Measurements from ENCODE around the gene ANKRD49. TPM values are rescaled to one million over a fixed set of nuclear protein-coding genes. Genes with fewer than 3 reads are reported as not detected.

The ANKRD49 gene
- polyA plus RNA-seq, 2 of the 4 experiments (the other 2 are of a cell fraction) = 9.7 to 20.3 TPM

DNA sequence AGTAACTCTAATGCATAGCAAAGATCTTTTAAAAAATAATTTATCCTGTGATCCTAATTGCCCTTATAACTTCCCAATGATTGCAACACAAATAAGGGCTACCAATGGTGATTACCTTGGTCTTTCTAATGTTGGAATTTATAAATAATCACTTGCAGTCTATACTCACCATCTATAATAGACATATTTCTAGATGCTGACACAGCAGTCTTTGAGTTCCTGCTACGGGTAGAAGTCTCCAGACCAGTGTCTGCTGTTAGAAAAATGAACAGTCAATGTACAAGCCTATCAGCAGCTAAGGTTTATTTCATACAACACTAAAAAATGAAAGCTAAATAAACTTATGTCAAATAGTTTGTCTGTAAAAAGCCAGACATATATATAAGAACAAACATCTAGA lies 48.1 kb upstream of the ANKRD49 start:
- Histone ChIP-seq H3K4me3 (no peak overlapping the region), H3K27ac (no peak overlapping the region), H3K9me3 (no peaks in the 10 kb centered on the region), H3K4me2 (no peak overlapping the region), H3K4me1 (peaks cover 21% of the 10 kb centered on the region)
- ATAC-seq (no peak), FAIRE-seq (no peak), DNase-seq (ENCODE audit: low read depth in 1 of 2, low spot score in 1 of 2) (no peak)
- ChIA-PET CTCF (no interaction called here), POLR2A (no interaction called here)
- WGBS (ENCODE audit: missing lambda C conversion rate) = 94% methylated on average over 1 of the region's 1 CpG
- TF ChIP-seq MAFK (IDR thresholded peaks at IDR 0.05; ENCODE audit: partially characterized antibody) (peak; percentile 72), EHMT2 (IDR thresholded peaks at IDR 0.05; ENCODE audit: low read depth) (no peak)
- TF ChIP-seq, protein P1, sequence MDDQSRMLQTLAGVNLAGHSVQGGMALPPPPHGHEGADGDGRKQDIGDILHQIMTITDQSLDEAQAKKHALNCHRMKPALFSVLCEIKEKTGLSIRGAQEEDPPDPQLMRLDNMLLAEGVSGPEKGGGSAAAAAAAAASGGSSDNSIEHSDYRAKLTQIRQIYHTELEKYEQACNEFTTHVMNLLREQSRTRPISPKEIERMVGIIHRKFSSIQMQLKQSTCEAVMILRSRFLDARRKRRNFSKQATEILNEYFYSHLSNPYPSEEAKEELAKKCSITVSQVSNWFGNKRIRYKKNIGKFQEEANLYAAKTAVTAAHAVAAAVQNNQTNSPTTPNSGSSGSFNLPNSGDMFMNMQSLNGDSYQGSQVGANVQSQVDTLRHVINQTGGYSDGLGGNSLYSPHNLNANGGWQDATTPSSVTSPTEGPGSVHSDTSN (IDR thresholded peaks at IDR 0.05) = no peak

DNA sequence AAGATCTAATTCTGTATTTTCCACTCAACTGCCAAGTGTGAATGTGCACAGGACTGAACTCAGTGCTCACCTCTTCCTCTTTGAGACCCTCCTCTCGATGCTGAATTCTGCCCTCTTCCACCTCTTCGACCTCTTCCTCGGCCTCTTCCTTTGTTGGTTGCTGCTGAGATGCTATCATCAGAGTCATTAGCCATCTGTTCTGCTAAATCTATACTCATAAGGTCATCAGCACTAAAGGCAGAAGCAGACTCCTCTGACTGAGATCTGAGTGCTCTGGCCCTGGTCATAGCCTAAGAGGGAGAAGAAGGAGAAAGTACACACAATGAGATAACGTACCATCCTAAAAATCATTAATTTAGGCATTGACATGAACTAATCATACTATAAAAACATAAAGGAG lies 46.6 kb upstream of the ANKRD49 start:
- Histone ChIP-seq H3K4me3 (no peak overlapping the region), H3K27ac (no peak overlapping the region), H3K9me3 (no peaks in the 10 kb centered on the region), H3K4me2 (no peak overlapping the region), H3K4me1 (peaks cover 21% of the 10 kb centered on the region)
- ChIA-PET CTCF (no interaction called here), POLR2A (no interaction called here)
- TF ChIP-seq RCOR1 (IDR thresholded peaks at IDR 0.05; ENCODE audit: low read depth, low read length) (no peak), ZSCAN20 (CRISPR knock-in tag; IDR thresholded peaks at IDR 0.05) (no peak)
- FAIRE-seq (no peak), ATAC-seq (no peak), DNase-seq (ENCODE audit: low read depth in 1 of 2, low spot score in 1 of 2) (no peak)
- WGBS (ENCODE audit: missing lambda C conversion rate) = 97% methylated on average over 4 of the region's 4 CpGs

DNA sequence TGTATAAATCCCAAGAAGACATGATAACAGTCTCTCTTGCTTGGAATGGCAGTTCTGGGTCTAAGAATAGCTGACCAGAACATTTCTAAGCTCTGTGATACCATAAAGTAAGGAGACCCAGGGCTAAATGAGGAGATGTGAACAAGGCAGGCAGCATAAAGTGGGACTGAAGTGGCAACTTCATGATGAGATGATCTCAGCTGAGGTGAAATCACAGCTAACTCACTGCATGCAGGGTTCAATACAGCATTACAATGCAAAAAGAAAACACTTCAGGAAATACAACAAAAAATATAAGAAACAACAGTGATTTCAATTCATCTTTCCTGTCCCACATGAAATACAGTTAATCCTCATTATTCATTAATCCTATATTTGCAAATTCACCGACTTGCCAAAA lies 44.8 kb upstream of the ANKRD49 start:
- peak overlapping the region; percentile 74 for H3K4me2 ChIP-seq
- no peak for TF ChIP-seq MYC (IDR thresholded peaks at IDR 0.05; ENCODE audit: borderline replicate concordance, low read length)
- TF ChIP-seq ZFP36 (IDR thresholded peaks at IDR 0.05; ENCODE audit: borderline replicate concordance, partially characterized antibody) = no peak
- no peak for TF ChIP-seq RFX5 (IDR thresholded peaks at IDR 0.05)
- TF ChIP-seq, protein P2, sequence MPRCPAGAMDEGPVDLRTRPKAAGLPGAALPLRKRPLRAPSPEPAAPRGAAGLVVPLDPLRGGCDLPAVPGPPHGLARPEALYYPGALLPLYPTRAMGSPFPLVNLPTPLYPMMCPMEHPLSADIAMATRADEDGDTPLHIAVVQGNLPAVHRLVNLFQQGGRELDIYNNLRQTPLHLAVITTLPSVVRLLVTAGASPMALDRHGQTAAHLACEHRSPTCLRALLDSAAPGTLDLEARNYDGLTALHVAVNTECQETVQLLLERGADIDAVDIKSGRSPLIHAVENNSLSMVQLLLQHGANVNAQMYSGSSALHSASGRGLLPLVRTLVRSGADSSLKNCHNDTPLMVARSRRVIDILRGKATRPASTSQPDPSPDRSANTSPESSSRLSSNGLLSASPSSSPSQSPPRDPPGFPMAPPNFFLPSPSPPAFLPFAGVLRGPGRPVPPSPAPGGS (IDR thresholded peaks at IDR 0.05) = no peak
- TF ChIP-seq, protein P3, sequence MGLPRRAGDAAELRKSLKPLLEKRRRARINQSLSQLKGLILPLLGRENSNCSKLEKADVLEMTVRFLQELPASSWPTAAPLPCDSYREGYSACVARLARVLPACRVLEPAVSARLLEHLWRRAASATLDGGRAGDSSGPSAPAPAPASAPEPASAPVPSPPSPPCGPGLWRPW (IDR thresholded peaks at IDR 0.05) = no peak
- TF ChIP-seq JUNB (IDR thresholded peaks at IDR 0.05) = no peak
- TF ChIP-seq HOXA7 (CRISPR knock-in tag; IDR thresholded peaks at IDR 0.05) = no peak
- TF ChIP-seq BHLHE40 (IDR thresholded peaks at IDR 0.05; ENCODE audit: low read depth, low read length) = no peak
- TF ChIP-seq KDM5A (IDR thresholded peaks at IDR 0.05) = no peak
- no peak for TF ChIP-seq EP300 (IDR thresholded peaks at IDR 0.05)
- no peak for TF ChIP-seq TP53 (CRISPR knock-in tag; IDR thresholded peaks at IDR 0.05)
- TF ChIP-seq, protein P4, sequence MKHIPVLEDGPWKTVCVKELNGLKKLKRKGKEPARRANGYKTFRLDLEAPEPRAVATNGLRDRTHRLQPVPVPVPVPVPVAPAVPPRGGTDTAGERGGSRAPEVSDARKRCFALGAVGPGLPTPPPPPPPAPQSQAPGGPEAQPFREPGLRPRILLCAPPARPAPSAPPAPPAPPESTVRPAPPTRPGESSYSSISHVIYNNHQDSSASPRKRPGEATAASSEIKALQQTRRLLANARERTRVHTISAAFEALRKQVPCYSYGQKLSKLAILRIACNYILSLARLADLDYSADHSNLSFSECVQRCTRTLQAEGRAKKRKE (CRISPR knock-in tag; IDR thresholded peaks at IDR 0.05; ENCODE audit: low read depth) = no peak
- no peak for TF ChIP-seq HDAC2 (IDR thresholded peaks at IDR 0.05)
- no peak for TF ChIP-seq KDM1A (IDR thresholded peaks at IDR 0.05; ENCODE audit: low read depth)
- no peak for TF ChIP-seq RNF2 (IDR thresholded peaks at IDR 0.05; ENCODE audit: borderline replicate concordance, low read depth)
- no peak for TF ChIP-seq CEBPB (IDR thresholded peaks at IDR 0.05)
- CTCF ChIA-PET = interaction anchor here (0.7 to 0.9 kb wide), 2 partner anchors 32 to 266 kb away, joined by 3 read pairs; no protein-coding TSS in a partner anchor
- peaks cover 21% of the 10 kb centered on the region for H3K4me1 ChIP-seq
- H3K27ac ChIP-seq = peak overlapping the region; percentile 45 to 72
- WGBS (ENCODE audit: missing lambda C conversion rate) = 3% methylated on average over 1 of the region's 1 CpG
- DNase-seq (ENCODE audit: low read depth in 1 of 2, low spot score in 1 of 2) = no peak
- FAIRE-seq = no peak
- no peak overlapping the region for H3K4me3 ChIP-seq
- ATAC-seq = peak; percentile 58 to 73; a peak in 4 of 6 replicates
- H3K9me3 ChIP-seq = no peaks in the 10 kb centered on the region
- POLR2A ChIA-PET = no interaction called here
